ENCODE data around the gene EXOC1. TPM values are rescaled to one million over a fixed set of nuclear protein-coding genes. Genes with fewer than 3 reads are reported as not detected.
"Not testable (repeated sequence)": the region's sequence is repeated elsewhere in the genome, so short reads cannot be mapped to it uniquely, and the experiment has no call there.

The EXOC1 gene
- polyA plus RNA-seq, 3 donors, result 39.4 to 51.3 (median 51.2) TPM

GRCh38 chr4:55841373-55842239 is 11.8 kb upstream of the EXOC1 start:
- not testable (repeated sequence) for DNase-seq

DNA sequence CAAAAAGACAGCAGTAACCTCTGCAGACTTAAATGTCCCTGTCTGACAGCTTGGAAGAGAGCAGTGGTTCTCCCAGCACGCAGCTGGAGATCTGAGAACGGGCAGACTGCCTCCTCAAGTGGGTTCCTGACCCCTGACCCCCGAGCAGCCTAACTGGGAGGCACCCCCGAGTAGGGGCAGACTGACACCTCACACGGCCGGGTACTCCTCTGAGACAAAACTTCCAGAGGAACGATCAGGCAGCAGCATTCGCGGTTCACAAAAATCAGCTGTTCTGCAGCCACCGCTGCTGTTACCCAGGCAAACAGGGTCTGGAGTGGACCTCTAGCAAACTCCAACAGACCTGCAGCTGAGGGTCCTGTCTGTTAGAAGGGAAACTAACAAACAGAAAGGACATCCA is 11.1 kb upstream of the EXOC1 start:
- not testable (repeated sequence) for DNase-seq

GRCh38 chr4:55849724-55850123 is 3.7 kb upstream of the EXOC1 start:
- no peak for DNase-seq

DNA sequence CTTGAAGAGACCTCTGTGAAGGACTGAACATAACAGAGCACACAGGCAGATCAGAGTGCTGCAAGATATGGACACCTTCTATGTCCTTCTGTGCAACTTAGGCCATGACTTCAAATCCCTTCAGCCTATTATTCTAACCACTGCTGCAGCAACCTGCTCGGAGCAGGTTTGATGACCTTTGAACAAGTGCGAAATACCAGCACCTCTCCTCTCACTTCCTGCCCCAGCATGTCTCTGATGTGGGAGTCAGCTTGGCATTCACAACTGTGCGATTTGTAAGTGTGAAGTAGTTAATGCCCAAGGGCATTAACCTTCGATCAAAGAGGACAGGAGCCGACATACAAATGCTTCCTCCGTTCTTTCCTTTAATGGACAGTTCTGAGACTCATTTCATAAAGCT is 1.6 kb upstream of the EXOC1 start:
- DNase-seq, result no peak

GRCh38 chr4:55854129-55854528 is 681 bp downstream of the EXOC1 start:
- no peak for DNase-seq

GRCh38 chr4:55857586-55857985 is 4.1 kb downstream of the EXOC1 start:
- no peak for DNase-seq

- DNase-seq, result no peak
These were observed 6.3 kb downstream of the EXOC1 start for GRCh38 chr4:55859711-55860110.

GRCh38 chr4:55864577-55865223 is 11.3 kb downstream of the EXOC1 start:
- no peak for DNase-seq

GRCh38 chr4:55865228-55865806 is 11.9 kb downstream of the EXOC1 start:
- DNase-seq, result no peak

DNA sequence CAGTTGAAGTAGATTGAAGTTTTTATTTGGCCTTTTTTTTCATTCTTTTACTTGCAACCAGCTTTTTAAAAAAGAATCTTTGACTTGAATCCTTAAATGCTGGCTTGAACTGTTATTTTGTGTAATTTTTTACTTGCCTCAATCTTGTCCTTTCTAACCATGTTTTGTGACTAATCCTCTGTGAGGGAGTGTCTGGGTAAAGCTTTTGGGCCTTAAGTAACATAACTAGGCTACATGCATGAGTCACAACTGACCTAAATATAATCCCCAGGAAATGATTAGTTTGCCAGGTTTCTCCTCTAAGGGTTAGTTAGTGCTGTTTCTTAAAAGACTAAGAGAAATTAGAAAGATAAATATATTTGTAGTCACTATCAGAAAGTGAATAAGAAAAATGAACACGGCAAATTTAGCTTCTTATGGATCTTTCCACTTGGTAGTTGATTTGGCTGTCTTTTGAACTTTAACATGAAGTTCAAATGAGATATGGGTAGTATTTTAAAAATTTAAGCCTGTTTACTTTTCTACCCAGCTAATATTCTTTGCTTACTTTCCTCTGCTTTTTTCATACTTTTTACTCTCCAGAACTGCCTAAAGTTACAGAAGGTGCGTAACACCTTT is 13.0 kb downstream of the EXOC1 start:
- no peak for DNase-seq

DNA sequence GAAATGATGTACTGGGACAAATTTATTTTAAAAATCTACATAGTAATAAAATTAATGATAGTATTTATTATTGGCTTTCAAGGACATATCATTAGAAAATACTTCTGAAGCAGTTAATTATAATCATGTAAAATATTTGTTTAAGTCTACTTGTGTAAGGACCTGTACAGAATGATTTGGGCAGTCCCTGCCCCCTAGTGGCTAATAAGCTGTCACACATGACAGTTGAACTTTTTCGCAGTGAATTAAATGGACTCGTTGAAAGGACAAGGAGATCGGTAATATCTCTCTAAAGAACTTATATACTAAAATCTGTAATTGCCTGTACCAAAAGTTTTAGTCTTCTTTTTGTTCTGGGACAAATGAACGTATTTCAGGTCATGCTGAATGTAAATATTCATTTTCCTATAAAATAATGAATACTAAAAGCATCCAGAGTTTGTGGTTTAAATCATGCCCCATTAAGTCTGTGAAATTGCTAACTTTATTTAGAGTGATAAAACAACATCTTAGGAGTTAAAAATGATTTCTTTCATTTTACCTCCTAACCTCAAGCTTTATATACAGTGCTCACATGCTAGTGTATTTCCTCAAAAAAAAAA is 13.6 kb downstream of the EXOC1 start:
- DNase-seq, result peak; percentile 42

GRCh38 chr4:55868581-55869090 is 15.2 kb downstream of the EXOC1 start:
- no peak for DNase-seq

GRCh38 chr4:55871299-55871800 is 17.9 kb downstream of the EXOC1 start:
- no peak for DNase-seq

DNA sequence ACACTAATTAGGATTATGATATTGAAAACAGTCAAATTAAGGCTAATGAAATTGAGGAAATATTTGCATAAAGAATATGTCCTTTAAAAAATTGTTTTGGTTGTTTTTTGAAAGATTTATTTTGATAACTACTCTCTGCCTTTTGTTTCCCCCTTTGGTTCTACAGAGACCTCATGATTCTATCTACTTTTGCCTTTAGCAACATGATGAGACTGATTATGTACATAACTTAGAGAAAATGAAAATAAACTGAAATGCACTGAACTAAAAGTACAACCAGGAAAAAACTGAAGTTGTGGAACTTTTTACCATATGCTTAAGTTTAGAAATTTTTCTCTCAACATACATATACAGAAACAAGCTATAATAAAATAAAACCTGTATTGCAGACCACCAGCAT is 21.4 kb downstream of the EXOC1 start:
- DNase-seq, result no peak

GRCh38 chr4:55876387-55876786 is 22.9 kb downstream of the EXOC1 start:
- DNase-seq, result no peak

DNA sequence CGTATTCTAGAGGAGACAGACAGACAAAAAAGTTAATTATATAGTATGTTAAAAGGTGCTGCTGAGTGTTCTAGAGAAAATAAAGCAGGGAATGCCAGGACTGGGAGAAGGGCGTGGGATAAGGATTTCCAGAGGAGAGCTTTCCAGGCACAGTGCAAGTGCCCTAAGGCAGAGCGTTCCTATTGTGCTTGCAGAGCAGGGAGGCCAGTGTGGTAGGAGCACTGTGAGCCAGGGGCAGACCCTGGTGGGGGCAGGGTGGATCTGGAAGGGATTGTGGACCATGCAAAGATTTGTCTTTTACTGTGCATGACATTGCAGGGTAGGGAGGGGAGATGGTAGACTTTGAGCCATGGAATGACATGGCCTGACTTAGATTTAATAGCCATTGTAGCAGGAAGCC is 25.8 kb downstream of the EXOC1 start:
- no peak for DNase-seq

DNA sequence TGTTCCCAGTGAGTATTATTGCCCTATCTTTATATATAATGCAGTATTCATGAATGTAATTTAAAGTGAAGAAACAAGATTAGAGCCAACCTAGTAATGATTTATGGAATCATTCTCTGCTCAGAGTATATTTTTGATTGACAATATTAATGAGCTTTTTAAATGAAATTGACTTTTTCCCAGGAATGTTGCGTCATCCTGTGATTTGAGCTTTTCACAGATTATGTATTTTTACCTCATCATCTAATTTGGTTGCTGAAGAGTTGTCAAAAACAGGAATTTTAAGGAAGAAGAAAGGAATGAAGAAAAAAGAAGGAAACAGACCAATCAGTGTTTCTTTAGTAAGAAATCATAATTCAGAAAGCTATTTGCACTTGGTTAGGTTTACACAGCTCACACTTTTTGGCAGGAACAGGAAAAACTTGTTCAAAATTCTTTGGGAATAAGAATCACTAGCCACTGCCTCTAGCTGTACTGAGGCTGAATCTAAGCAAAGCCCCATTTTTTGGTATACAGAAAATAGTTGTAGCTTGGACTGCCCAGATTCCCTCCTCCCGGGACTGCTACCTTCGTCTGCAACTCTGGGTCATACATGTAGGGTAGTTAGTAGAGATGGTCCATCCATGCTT is 27.3 kb downstream of the EXOC1 start:
- no peak for DNase-seq

DNA sequence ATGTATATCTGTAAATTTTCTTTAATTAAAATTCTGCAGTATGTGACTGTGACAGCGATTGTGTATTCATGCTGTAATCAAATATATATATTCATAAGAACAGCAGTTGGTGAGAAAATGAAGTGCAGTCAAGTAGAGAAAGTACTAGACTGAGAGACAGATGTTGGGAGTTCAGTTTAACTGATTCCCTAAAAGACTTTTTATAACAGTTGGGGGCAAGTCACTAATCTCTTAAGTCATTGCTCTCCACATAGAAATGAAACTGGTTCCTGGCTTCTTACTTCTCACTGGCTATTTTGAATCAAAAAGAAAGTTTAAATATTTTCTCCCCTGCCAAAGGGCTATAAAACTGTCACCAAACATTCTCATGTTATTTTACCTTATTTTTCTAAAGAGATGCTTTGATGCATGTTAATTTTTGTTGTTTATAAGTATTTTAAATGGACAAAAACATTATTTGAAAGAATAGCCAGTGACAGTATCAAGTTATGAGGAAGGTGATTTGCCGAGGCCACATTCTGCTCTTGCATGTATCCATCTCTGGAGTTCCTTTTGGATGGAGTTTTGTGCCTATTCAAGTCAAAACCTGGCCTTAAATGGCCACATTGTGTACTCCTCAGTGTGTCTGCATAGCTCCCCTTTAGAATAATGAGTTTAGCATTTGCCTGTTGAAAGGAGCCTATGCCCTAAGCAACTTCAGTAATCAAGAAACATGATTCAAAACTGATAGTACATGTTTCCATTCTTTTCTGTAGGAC is 30.8 kb downstream of the EXOC1 start:
- DNase-seq, result no peak

DNA sequence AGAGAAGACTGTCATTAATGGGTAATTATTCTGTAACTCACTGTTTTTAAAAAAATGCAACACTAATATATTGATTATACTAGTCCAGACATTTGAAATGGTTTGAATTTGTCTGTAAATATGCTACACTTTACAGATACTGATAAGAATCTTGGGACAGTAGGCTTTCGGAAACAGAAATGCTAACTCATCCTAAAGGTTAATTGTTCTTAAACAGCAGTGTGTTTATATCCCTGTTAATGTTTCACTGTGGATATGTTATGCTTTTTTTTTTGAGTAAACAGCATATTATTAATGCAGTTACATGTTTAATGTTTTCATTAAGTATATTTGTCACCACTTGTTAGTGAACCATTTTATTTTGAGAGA is 31.4 kb downstream of the EXOC1 start:
- no peak for DNase-seq

- no peak for DNase-seq
These were observed 34.1 kb downstream of the EXOC1 start for GRCh38 chr4:55887594-55887993.

DNA sequence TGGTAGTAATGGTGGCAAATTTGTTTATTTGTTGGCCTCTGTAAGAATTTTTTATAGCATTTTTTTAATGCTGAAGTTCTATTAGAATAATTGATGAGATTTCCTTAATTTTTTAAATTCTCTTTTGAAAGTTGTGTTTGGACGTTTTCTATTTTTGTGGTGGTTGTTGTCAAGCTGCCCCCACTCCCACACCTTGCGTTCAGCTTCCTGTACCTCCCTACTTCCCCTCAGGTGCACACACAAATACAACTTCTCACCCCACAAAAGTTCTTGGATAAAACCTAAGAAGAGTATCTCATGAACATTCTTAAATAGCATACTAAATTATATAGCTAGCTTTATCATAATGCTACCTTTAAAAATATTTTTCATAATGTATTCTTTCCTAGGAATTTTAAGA is 38.7 kb downstream of the EXOC1 start:
- DNase-seq, result no peak
